Glutamatergic neuron (in vitro differentiated cells): ENCODE measurements around the gene FMR1NB. TPM values are rescaled to one million over a fixed set of nuclear protein-coding genes. Genes with fewer than 3 reads are reported as not detected.

Source experiments
- DNase-seq: peaks from one replicate; pipeline ENCODE4 v3.0.0; 2022
- H3K27ac Mint-ChIP-seq: one replicate; pipeline ENCODE4 v1.8.0; 2020; ENCODE audit warnings: mild to moderate bottlenecking, mixed read lengths, inconsistent platforms; ENCODE audit not compliant: unreplicated experiment
- H3K27me3 Mint-ChIP-seq: one replicate; pipeline ENCODE4 v1.8.0; 2020; ENCODE audit warnings: mild to moderate bottlenecking, moderate library complexity, mixed read lengths, inconsistent platforms; ENCODE audit not compliant: unreplicated experiment
- H3K36me3 Mint-ChIP-seq: one replicate; pipeline ENCODE4 v1.8.0; 2020; ENCODE audit warnings: mild to moderate bottlenecking, mixed read lengths, inconsistent platforms; ENCODE audit not compliant: unreplicated experiment
- H3K4me1 Mint-ChIP-seq: one replicate; pipeline ENCODE4 v1.8.0; 2020; ENCODE audit warnings: mild to moderate bottlenecking, low read depth, mixed read lengths, inconsistent platforms; ENCODE audit not compliant: unreplicated experiment
- H3K4me3 Mint-ChIP-seq: one replicate; pipeline ENCODE4 v1.8.0; 2020; ENCODE audit warnings: mild to moderate bottlenecking, mixed read lengths, inconsistent platforms; ENCODE audit not compliant: unreplicated experiment
- H3K9me3 Mint-ChIP-seq: one replicate; pipeline ENCODE4 v1.8.0; 2020; ENCODE audit warnings: mild to moderate bottlenecking, moderate library complexity, mixed read lengths, inconsistent platforms; ENCODE audit not compliant: unreplicated experiment
- total RNA-seq: library from RNA; stranded (reverse); fragmentation: NEBNext Ultra II Directional; extraction: Animal tissue kit (Norgen Biotek cat#: 25700); gene quantifications from one replicate; pipeline ENCODE4 v1.2.1, GENCODE V29; 2021; ENCODE audit not compliant: unreplicated experiment
- TF ChIP-seq, protein P1 (sequence below): fragments of 200-600 bp; sonication (generic); IDR thresholded peaks from one replicate; pipeline ENCODE4 v1.5.0; 2021; ENCODE audit not compliant: partially characterized antibody, unreplicated experiment

Gene FMR1NB
- total RNA-seq, 1 donor from 2014 or later: not detected

DNA sequence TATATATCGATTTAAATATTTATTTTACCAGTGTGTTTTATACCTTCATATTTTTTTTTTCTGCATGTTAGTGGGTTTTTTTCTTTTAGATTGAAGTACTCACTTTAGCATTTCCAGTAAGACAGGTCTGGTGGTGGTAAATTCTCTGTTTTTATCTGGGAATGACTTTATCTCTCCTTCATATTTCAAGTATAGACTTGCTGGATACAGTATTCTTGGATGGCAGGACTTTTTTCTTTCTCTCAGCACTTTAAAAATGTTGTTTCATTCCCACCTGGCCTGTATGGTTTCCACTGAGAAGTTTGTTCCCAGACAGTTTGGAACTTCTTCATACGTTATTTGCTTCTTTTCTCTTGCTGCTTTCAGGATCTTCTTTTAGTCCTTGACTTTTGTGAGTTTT lies 86.1 kb downstream of the FMR1NB start:
- no peak for DNase-seq
- Mint-ChIP-seq H3K4me3 (no peak overlapping the region), H3K27me3 (no peaks in the 10 kb centered on the region), H3K9me3 (peaks cover 3% of the 10 kb centered on the region), H3K27ac (no peak overlapping the region), H3K4me1 (no peaks in the 10 kb centered on the region), H3K36me3 (no peaks in the 10 kb centered on the region)
- TF ChIP-seq, protein P1, sequence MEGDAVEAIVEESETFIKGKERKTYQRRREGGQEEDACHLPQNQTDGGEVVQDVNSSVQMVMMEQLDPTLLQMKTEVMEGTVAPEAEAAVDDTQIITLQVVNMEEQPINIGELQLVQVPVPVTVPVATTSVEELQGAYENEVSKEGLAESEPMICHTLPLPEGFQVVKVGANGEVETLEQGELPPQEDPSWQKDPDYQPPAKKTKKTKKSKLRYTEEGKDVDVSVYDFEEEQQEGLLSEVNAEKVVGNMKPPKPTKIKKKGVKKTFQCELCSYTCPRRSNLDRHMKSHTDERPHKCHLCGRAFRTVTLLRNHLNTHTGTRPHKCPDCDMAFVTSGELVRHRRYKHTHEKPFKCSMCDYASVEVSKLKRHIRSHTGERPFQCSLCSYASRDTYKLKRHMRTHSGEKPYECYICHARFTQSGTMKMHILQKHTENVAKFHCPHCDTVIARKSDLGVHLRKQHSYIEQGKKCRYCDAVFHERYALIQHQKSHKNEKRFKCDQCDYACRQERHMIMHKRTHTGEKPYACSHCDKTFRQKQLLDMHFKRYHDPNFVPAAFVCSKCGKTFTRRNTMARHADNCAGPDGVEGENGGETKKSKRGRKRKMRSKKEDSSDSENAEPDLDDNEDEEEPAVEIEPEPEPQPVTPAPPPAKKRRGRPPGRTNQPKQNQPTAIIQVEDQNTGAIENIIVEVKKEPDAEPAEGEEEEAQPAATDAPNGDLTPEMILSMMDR: no peak

- Mint-ChIP-seq H3K36me3 (no peaks in the 10 kb centered on the region), H3K4me3 (no peak overlapping the region), H3K27ac (no peak overlapping the region), H3K4me1 (no peaks in the 10 kb centered on the region), H3K27me3 (no peaks in the 10 kb centered on the region), H3K9me3 (peaks cover 3% of the 10 kb centered on the region)
- TF ChIP-seq, protein P1: no peak
- DNase-seq: no peak
These were observed 88.8 kb downstream of the FMR1NB start for GRCh38 chrX:148069759-148070503.

- Mint-ChIP-seq H3K9me3 (peaks cover 3% of the 10 kb centered on the region), H3K4me1 (no peaks in the 10 kb centered on the region), H3K36me3 (no peaks in the 10 kb centered on the region), H3K27me3 (no peaks in the 10 kb centered on the region), H3K4me3 (no peak overlapping the region), H3K27ac (no peak overlapping the region)
- DNase-seq: no peak
- TF ChIP-seq, protein P1: no peak
These were observed 89.4 kb downstream of the FMR1NB start for GRCh38 chrX:148070504-148070877.

Other genes starting within 250 kb of the FMR1NB start
- 45.4 TPM for gene FMR1, start 69.4 kb upstream of the FMR1NB start, total RNA-seq